ENCODE data around the gene HIRA. TPM values are rescaled to one million over a fixed set of nuclear protein-coding genes. Genes with fewer than 3 reads are reported as not detected.

HIRA gene
- total RNA-seq, 1 experiment from 2014 or later, result 51.0 TPM

DNA sequence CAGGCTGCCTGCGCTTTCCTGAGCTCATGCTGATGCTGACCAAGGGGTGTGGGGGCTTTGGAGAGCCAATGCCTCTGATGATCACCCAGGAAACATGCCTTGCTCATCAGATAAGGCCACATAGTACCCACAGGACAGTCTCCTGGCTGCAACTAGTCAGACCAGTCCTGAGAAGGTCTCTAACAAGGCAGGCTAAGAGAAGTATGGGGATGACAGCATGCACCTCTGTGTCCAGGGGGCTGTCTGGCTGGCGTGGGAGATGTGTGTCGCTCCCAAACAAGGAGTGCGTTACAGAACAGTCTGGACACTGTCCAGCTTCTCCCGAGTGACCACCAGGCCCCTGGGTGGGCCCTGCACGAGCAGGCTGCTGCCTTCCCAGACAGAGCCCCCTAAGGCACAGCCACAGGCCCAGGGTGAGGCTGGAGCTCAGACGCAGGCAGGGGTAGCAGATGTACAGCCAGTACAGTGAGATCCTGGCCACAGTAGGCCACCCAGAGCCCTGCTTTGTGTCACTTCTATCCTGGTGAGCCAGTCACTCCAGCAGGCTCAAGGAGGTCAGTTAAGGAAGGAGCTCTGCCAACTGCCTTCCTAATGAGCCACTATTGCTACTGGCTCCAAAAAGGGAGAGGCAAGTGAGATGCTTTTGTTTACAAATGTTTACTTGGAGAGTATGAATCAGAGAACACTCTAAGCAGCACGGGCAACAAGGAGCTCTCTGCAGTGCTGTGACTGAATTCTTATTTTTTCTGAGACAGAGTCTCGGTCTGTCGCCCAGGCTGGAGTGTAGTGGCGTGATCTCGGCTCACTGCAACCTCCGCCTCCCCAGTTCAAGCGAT is 74.0 kb downstream of the HIRA start:
- CTCF ChIA-PET, result no interaction called here
- Mint-ChIP-seq H3K4me1 (no peaks in the 10 kb centered on the region), H3K4me3 (no peak overlapping the region), H3K36me3 (peaks cover 47% of the 10 kb centered on the region), H3K9me3 (no peaks in the 10 kb centered on the region), H3K27ac (no peak overlapping the region), H3K27me3 (ENCODE audit: low read depth) (no peaks in the 10 kb centered on the region)
- TF ChIP-seq SMAD3 (CRISPR knock-in tag; IDR thresholded peaks at IDR 0.05; ENCODE audit: borderline replicate concordance) (no peak), ZNF671 (CRISPR knock-in tag; IDR thresholded peaks at IDR 0.05) (no peak), ZBTB21 (CRISPR knock-in tag; IDR thresholded peaks at IDR 0.05; ENCODE audit: borderline replicate concordance) (no peak), MXD4 (CRISPR knock-in tag; IDR thresholded peaks at IDR 0.05; ENCODE audit: borderline replicate concordance) (no peak), TCF7 (CRISPR knock-in tag; IDR thresholded peaks at IDR 0.05; ENCODE audit: low read depth) (no peak), ESRRA (CRISPR knock-in tag; IDR thresholded peaks at IDR 0.05; ENCODE audit: borderline replicate concordance) (no peak), SMAD4 (CRISPR knock-in tag; IDR thresholded peaks at IDR 0.05) (no peak), GRHL2 (CRISPR knock-in tag; IDR thresholded peaks at IDR 0.05; ENCODE audit: insufficient replicate concordance, severe bottlenecking) (no peak), NFATC4 (CRISPR knock-in tag; IDR thresholded peaks at IDR 0.05) (no peak), ATF1 (CRISPR knock-in tag; IDR thresholded peaks at IDR 0.05) (no peak), JAZF1 (CRISPR knock-in tag; IDR thresholded peaks at IDR 0.05) (no peak), OVOL2 (CRISPR knock-in tag; IDR thresholded peaks at IDR 0.05; ENCODE audit: borderline replicate concordance) (no peak), ZNF138 (CRISPR knock-in tag; conservative IDR thresholded peaks at IDR 0.05) (no peak), ZNF317 (CRISPR knock-in tag; IDR thresholded peaks at IDR 0.05; ENCODE audit: borderline replicate concordance, low read depth) (no peak)
- TF ChIP-seq, protein P1, sequence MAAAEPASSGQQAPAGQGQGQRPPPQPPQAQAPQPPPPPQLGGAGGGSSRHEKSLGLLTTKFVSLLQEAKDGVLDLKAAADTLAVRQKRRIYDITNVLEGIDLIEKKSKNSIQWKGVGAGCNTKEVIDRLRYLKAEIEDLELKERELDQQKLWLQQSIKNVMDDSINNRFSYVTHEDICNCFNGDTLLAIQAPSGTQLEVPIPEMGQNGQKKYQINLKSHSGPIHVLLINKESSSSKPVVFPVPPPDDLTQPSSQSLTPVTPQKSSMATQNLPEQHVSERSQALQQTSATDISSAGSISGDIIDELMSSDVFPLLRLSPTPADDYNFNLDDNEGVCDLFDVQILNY (CRISPR knock-in tag; IDR thresholded peaks at IDR 0.05), result no peak
- TF ChIP-seq, protein P2, sequence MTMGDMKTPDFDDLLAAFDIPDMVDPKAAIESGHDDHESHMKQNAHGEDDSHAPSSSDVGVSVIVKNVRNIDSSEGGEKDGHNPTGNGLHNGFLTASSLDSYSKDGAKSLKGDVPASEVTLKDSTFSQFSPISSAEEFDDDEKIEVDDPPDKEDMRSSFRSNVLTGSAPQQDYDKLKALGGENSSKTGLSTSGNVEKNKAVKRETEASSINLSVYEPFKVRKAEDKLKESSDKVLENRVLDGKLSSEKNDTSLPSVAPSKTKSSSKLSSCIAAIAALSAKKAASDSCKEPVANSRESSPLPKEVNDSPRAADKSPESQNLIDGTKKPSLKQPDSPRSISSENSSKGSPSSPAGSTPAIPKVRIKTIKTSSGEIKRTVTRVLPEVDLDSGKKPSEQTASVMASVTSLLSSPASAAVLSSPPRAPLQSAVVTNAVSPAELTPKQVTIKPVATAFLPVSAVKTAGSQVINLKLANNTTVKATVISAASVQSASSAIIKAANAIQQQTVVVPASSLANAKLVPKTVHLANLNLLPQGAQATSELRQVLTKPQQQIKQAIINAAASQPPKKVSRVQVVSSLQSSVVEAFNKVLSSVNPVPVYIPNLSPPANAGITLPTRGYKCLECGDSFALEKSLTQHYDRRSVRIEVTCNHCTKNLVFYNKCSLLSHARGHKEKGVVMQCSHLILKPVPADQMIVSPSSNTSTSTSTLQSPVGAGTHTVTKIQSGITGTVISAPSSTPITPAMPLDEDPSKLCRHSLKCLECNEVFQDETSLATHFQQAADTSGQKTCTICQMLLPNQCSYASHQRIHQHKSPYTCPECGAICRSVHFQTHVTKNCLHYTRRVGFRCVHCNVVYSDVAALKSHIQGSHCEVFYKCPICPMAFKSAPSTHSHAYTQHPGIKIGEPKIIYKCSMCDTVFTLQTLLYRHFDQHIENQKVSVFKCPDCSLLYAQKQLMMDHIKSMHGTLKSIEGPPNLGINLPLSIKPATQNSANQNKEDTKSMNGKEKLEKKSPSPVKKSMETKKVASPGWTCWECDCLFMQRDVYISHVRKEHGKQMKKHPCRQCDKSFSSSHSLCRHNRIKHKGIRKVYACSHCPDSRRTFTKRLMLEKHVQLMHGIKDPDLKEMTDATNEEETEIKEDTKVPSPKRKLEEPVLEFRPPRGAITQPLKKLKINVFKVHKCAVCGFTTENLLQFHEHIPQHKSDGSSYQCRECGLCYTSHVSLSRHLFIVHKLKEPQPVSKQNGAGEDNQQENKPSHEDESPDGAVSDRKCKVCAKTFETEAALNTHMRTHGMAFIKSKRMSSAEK (CRISPR knock-in tag; IDR thresholded peaks at IDR 0.05; ENCODE audit: borderline replicate concordance), result no peak
- TF ChIP-seq, protein P3, sequence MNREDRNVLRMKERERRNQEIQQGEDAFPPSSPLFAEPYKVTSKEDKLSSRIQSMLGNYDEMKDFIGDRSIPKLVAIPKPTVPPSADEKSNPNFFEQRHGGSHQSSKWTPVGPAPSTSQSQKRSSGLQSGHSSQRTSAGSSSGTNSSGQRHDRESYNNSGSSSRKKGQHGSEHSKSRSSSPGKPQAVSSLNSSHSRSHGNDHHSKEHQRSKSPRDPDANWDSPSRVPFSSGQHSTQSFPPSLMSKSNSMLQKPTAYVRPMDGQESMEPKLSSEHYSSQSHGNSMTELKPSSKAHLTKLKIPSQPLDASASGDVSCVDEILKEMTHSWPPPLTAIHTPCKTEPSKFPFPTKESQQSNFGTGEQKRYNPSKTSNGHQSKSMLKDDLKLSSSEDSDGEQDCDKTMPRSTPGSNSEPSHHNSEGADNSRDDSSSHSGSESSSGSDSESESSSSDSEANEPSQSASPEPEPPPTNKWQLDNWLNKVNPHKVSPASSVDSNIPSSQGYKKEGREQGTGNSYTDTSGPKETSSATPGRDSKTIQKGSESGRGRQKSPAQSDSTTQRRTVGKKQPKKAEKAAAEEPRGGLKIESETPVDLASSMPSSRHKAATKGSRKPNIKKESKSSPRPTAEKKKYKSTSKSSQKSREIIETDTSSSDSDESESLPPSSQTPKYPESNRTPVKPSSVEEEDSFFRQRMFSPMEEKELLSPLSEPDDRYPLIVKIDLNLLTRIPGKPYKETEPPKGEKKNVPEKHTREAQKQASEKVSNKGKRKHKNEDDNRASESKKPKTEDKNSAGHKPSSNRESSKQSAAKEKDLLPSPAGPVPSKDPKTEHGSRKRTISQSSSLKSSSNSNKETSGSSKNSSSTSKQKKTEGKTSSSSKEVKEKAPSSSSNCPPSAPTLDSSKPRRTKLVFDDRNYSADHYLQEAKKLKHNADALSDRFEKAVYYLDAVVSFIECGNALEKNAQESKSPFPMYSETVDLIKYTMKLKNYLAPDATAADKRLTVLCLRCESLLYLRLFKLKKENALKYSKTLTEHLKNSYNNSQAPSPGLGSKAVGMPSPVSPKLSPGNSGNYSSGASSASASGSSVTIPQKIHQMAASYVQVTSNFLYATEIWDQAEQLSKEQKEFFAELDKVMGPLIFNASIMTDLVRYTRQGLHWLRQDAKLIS (CRISPR knock-in tag; IDR thresholded peaks at IDR 0.05; ENCODE audit: borderline replicate concordance), result no peak
- TF ChIP-seq, protein P4, sequence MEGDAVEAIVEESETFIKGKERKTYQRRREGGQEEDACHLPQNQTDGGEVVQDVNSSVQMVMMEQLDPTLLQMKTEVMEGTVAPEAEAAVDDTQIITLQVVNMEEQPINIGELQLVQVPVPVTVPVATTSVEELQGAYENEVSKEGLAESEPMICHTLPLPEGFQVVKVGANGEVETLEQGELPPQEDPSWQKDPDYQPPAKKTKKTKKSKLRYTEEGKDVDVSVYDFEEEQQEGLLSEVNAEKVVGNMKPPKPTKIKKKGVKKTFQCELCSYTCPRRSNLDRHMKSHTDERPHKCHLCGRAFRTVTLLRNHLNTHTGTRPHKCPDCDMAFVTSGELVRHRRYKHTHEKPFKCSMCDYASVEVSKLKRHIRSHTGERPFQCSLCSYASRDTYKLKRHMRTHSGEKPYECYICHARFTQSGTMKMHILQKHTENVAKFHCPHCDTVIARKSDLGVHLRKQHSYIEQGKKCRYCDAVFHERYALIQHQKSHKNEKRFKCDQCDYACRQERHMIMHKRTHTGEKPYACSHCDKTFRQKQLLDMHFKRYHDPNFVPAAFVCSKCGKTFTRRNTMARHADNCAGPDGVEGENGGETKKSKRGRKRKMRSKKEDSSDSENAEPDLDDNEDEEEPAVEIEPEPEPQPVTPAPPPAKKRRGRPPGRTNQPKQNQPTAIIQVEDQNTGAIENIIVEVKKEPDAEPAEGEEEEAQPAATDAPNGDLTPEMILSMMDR (IDR thresholded peaks at IDR 0.05), result no peak
- POLR2A ChIA-PET, result no interaction called here
- no peak for ATAC-seq
- DNase-seq (ENCODE audit: low spot score), result no peak
